ENCODE results near the gene STARD5.

STARD5 gene

GRCh38 chr15:81265256-81265943, 58.5 kb downstream of the STARD5 start:
- TF ChIP-seq, protein P1, sequence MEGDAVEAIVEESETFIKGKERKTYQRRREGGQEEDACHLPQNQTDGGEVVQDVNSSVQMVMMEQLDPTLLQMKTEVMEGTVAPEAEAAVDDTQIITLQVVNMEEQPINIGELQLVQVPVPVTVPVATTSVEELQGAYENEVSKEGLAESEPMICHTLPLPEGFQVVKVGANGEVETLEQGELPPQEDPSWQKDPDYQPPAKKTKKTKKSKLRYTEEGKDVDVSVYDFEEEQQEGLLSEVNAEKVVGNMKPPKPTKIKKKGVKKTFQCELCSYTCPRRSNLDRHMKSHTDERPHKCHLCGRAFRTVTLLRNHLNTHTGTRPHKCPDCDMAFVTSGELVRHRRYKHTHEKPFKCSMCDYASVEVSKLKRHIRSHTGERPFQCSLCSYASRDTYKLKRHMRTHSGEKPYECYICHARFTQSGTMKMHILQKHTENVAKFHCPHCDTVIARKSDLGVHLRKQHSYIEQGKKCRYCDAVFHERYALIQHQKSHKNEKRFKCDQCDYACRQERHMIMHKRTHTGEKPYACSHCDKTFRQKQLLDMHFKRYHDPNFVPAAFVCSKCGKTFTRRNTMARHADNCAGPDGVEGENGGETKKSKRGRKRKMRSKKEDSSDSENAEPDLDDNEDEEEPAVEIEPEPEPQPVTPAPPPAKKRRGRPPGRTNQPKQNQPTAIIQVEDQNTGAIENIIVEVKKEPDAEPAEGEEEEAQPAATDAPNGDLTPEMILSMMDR (IDR thresholded peaks at IDR 0.05; ENCODE audit: insufficient read depth, low read depth, low read length, missing control alignments): no peak
- H3K4me3 ChIP-seq (ENCODE audit: low read depth, low read length): no peak overlapping the region
- peak; percentile 57 for DNase-seq (ENCODE audit: low read depth)

DNA sequence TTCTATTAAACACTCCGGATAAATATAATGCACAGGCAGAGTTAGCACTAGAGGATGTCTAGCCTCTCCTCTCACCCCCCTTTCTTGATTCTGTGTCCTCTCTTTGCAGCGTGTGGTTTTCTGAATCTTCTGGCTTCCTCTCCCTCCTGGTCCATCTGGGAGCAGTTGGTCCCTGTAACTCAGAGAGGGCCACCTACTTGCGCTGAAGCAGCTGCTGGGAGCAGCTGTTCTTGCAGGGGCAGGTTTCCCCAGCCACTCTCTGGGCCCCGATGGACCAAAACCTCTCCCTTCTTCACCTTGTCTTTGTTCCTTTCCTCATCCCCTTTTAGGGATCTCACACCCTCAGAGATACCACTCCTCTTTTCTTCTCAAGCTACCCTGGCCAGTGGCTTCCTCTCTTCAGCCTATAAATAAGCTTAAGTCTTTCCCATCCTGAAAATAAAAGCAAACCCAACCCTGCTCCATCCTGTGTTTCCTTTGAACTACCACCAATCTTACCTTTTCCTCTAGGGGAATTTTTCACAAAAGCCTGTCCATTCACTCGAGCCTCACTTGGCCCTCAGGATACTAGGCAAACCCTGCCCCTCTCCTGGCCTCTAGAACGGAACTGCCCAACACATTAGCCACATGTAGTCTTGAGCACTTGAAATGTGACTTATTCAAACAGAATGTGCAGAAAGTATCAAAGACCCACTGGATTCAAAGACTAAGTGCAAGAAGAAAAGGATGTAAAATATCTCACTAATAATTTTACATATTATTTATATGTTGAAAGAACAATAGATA, 59.7 kb downstream of the STARD5 start:
- no peak for DNase-seq (ENCODE audit: low read depth)
- TF ChIP-seq, protein P1 (IDR thresholded peaks at IDR 0.05; ENCODE audit: insufficient read depth, low read depth, low read length, missing control alignments): no peak
- H3K4me3 ChIP-seq (ENCODE audit: low read depth, low read length): no peak overlapping the region

GRCh38 chr15:81263477-81263876, 60.5 kb downstream of the STARD5 start:
- no peak for DNase-seq (ENCODE audit: low read depth)
- TF ChIP-seq, protein P1 (IDR thresholded peaks at IDR 0.05; ENCODE audit: insufficient read depth, low read depth, low read length, missing control alignments): no peak
- no peak overlapping the region for H3K4me3 ChIP-seq (ENCODE audit: low read depth, low read length)

GRCh38 chr15:81261172-81261811, 62.6 kb downstream of the STARD5 start:
- TF ChIP-seq, protein P1 (IDR thresholded peaks at IDR 0.05; ENCODE audit: insufficient read depth, low read depth, low read length, missing control alignments): no peak
- no peak for DNase-seq (ENCODE audit: low read depth)
- no peak overlapping the region for H3K4me3 ChIP-seq (ENCODE audit: low read depth, low read length)

DNA sequence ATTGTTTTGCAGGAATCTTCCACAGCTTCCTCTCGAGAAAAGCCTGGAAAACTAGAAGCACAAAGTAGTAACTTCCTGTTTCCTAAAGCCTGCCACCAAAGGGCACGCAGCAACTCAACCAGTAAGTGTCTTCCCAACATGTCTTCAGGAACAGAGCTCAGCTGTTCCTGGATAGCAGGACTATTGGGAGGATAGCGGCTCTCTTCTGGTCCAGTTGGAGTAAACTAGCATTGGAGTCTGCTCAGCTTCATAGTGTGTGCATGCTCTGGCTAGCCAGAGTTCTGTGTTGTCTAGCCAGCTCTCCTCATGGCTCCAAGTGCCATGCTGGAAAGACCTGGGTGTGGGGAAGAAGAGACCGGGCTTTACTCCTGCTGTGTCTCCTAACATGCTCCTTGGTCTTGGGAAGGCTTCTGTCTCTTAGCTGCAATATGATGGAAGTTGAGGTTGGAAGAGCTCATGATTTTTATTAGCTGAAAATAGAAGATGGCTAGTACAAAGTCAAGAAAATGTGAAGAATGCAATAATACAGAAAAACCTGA, 64.1 kb downstream of the STARD5 start:
- TF ChIP-seq, protein P1 (IDR thresholded peaks at IDR 0.05; ENCODE audit: insufficient read depth, low read depth, low read length, missing control alignments): no peak
- no peak overlapping the region for H3K4me3 ChIP-seq (ENCODE audit: low read depth, low read length)
- DNase-seq (ENCODE audit: low read depth): no peak
